Calu3 (cell line): ENCODE measurements around the gene NT5DC3. TPM values are rescaled to one million over a fixed set of nuclear protein-coding genes. Genes with fewer than 3 reads are reported as not detected.

Source experiments
- BruUV-seq: library from RNA; stranded (reverse); fragments of 400-500 nt; replicated peaks from 2 replicates; lab custom pipeline; 2021; lab: Mats Ljungman, UMichigan
- CTCF ChIA-PET: fragments of 300-600 bp; sonication (Branson Sonifier 250); formaldehyde crosslinking; loops from one replicate; lab custom pipeline; 2022; ENCODE audit warnings: antibody characterized with exemption; lab: Charles Lee
- DNase-seq: peaks from one replicate; pipeline ENCODE4 v3.0.0; 2022
- H3K27ac Mint-ChIP-seq: one replicate; pipeline ENCODE4 v1.8.0; 2022; ENCODE audit warnings: mixed read lengths; ENCODE audit not compliant: unreplicated experiment
- H3K27me3 Mint-ChIP-seq: one replicate; pipeline ENCODE4 v1.8.0; 2022; ENCODE audit warnings: mixed read lengths; ENCODE audit not compliant: unreplicated experiment
- H3K36me3 Mint-ChIP-seq: one replicate; pipeline ENCODE4 v1.8.0; 2022; ENCODE audit warnings: mild to moderate bottlenecking, moderate library complexity, mixed read lengths; ENCODE audit not compliant: insufficient read depth, unreplicated experiment
- H3K4me1 Mint-ChIP-seq: one replicate; pipeline ENCODE4 v1.8.0; 2022; ENCODE audit warnings: mild to moderate bottlenecking, low read depth, mixed read lengths; ENCODE audit not compliant: unreplicated experiment
- H3K4me3 Mint-ChIP-seq: one replicate; pipeline ENCODE4 v1.8.0; 2022; ENCODE audit warnings: mild to moderate bottlenecking, low read depth, moderate library complexity, mixed read lengths; ENCODE audit not compliant: unreplicated experiment
- H3K9me3 Mint-ChIP-seq: one replicate; pipeline ENCODE4 v1.8.0; 2022; ENCODE audit warnings: low read depth, mixed read lengths; ENCODE audit not compliant: unreplicated experiment
- CTCF ChIP-seq: fragments of 200-600 bp; IDR thresholded peaks from one replicate; pipeline ENCODE4 v1.8.0; 2022; ENCODE audit warnings: antibody characterized with exemption; ENCODE audit not compliant: unreplicated experiment
- intact Hi-C: fragments of 100-400 bp; cut with micrococcal nuclease; formaldehyde crosslinking; loops from one replicate; pipeline ENCODE4 v1.10.0; 2022; ENCODE audit not compliant: unreplicated experiment
- total RNA-seq: library from RNA; stranded (reverse); gene quantifications from 2 replicates; pipeline ENCODE4 v1.2.3, GENCODE V29; 2022

Gene NT5DC3
- total RNA-seq, 1 experiment from 2014 or later, result 24.0 TPM

GRCh38 chr12:103824290-103824689, 16.7 kb downstream of the NT5DC3 start:
- no peak overlapping the region for H3K4me3 Mint-ChIP-seq
- no peaks in the 10 kb centered on the region for H3K27me3 Mint-ChIP-seq
- H3K4me1 Mint-ChIP-seq, result peaks cover 26% of the 10 kb centered on the region
- no TSS peak for BruUV-seq
- no peak for DNase-seq
- H3K9me3 Mint-ChIP-seq, result peaks cover 3% of the 10 kb centered on the region
- TF ChIP-seq CTCF, result no peak
- H3K27ac Mint-ChIP-seq, result no peak overlapping the region
- intact Hi-C loops, result no loop called here
- CTCF ChIA-PET, result no interaction called here
- no peaks in the 10 kb centered on the region for H3K36me3 Mint-ChIP-seq

- BruUV-seq, result no TSS peak
- Mint-ChIP-seq H3K4me3 (no peak overlapping the region), H3K9me3 (peaks cover 3% of the 10 kb centered on the region), H3K4me1 (peaks cover 22% of the 10 kb centered on the region), H3K27ac (no peak overlapping the region), H3K27me3 (no peaks in the 10 kb centered on the region), H3K36me3 (no peaks in the 10 kb centered on the region)
- TF ChIP-seq CTCF, result no peak
- no peak for DNase-seq
- CTCF ChIA-PET, result no interaction called here
- intact Hi-C loops, result no loop called here
Measured at GRCh38 chr12:103823871-103824270, 17.2 kb downstream of the NT5DC3 start.

GRCh38 chr12:103821773-103822172, 19.3 kb downstream of the NT5DC3 start:
- DNase-seq, result no peak
- BruUV-seq, result no TSS peak
- Mint-ChIP-seq H3K4me1 (peaks cover 22% of the 10 kb centered on the region), H3K36me3 (no peaks in the 10 kb centered on the region), H3K27me3 (no peaks in the 10 kb centered on the region), H3K27ac (no peak overlapping the region), H3K4me3 (no peak overlapping the region), H3K9me3 (peaks cover 3% of the 10 kb centered on the region)
- intact Hi-C loops, result no loop called here
- no peak for TF ChIP-seq CTCF
- CTCF ChIA-PET, result no interaction called here

GRCh38 chr12:103820881-103821489, 20.0 kb downstream of the NT5DC3 start:
- H3K27me3 Mint-ChIP-seq, result no peaks in the 10 kb centered on the region
- no peak overlapping the region for H3K4me3 Mint-ChIP-seq
- intact Hi-C loops, result no loop called here
- peaks cover 3% of the 10 kb centered on the region for H3K9me3 Mint-ChIP-seq
- no peaks in the 10 kb centered on the region for H3K36me3 Mint-ChIP-seq
- peaks cover 17% of the 10 kb centered on the region for H3K4me1 Mint-ChIP-seq
- CTCF ChIA-PET, result interaction anchor here (0.6 kb wide), 1 partner anchor 20 kb away, joined by 8 read pairs; no protein-coding TSS in a partner anchor
- TF ChIP-seq CTCF, result no peak
- DNase-seq, result no peak
- H3K27ac Mint-ChIP-seq, result no peak overlapping the region
- no TSS peak for BruUV-seq
